ENCODE results near the gene STEAP3. TPM values are rescaled to one million over a fixed set of nuclear protein-coding genes. Genes with fewer than 3 reads are reported as not detected.

The STEAP3 gene
- total RNA-seq, 1 donor from 2014 or later: 0.94 TPM

- no peak for DNase-seq (ENCODE audit: low spot score in 2 of 2, unreplicated experiment in 2 of 2)
- no peak for TF ChIP-seq CTCF (IDR thresholded peaks at IDR 0.05; ENCODE audit: unreplicated experiment)
- Mint-ChIP-seq H3K27ac (no peak overlapping the region), H3K9me3 (no peaks in the 10 kb centered on the region), H3K4me1 (no peaks in the 10 kb centered on the region), H3K27me3 (ENCODE audit: low read depth) (peaks cover 40% of the 10 kb centered on the region), H3K36me3 (no peaks in the 10 kb centered on the region), H3K4me3 (no peak overlapping the region)
These were observed 16.2 kb upstream of the STEAP3 start for GRCh38 chr2:119207447-119207846.

DNA sequence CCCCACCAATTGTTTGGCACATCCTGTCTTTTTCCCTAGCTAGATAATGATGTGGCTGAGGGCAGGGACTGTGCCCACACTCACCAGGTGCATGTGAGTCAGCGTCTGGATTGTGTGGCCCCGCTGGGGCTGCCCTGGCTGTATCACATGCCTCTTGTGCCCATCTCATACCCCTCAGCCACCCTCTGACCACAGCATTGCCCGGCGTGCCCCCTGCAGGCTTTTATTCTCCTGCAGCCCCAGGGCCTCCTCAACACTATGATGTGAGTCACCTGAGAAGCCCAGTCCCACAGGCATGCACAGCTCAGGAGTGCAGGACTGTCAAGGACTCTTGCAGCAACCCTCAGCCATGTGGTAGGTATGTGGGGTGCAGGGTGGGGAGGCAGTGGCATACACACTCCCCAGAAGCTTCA lies 14.8 kb upstream of the STEAP3 start:
- Mint-ChIP-seq H3K4me3 (no peak overlapping the region), H3K4me1 (no peaks in the 10 kb centered on the region), H3K27ac (no peak overlapping the region), H3K27me3 (ENCODE audit: low read depth) (peaks cover 37% of the 10 kb centered on the region), H3K36me3 (no peaks in the 10 kb centered on the region), H3K9me3 (no peaks in the 10 kb centered on the region)
- no peak for TF ChIP-seq CTCF (IDR thresholded peaks at IDR 0.05; ENCODE audit: unreplicated experiment)
- DNase-seq (ENCODE audit: low spot score in 2 of 2, unreplicated experiment in 2 of 2): no peak

GRCh38 chr2:119212139-119212800 lies 11.4 kb upstream of the STEAP3 start:
- no peak for TF ChIP-seq CTCF (IDR thresholded peaks at IDR 0.05; ENCODE audit: unreplicated experiment)
- H3K4me3 Mint-ChIP-seq: no peak overlapping the region
- no peaks in the 10 kb centered on the region for H3K36me3 Mint-ChIP-seq
- H3K27me3 Mint-ChIP-seq (ENCODE audit: low read depth): peaks cover 37% of the 10 kb centered on the region
- H3K9me3 Mint-ChIP-seq: no peaks in the 10 kb centered on the region
- DNase-seq (ENCODE audit: low spot score in 2 of 2, unreplicated experiment in 2 of 2): no peak
- H3K27ac Mint-ChIP-seq: no peak overlapping the region
- no peaks in the 10 kb centered on the region for H3K4me1 Mint-ChIP-seq

DNA sequence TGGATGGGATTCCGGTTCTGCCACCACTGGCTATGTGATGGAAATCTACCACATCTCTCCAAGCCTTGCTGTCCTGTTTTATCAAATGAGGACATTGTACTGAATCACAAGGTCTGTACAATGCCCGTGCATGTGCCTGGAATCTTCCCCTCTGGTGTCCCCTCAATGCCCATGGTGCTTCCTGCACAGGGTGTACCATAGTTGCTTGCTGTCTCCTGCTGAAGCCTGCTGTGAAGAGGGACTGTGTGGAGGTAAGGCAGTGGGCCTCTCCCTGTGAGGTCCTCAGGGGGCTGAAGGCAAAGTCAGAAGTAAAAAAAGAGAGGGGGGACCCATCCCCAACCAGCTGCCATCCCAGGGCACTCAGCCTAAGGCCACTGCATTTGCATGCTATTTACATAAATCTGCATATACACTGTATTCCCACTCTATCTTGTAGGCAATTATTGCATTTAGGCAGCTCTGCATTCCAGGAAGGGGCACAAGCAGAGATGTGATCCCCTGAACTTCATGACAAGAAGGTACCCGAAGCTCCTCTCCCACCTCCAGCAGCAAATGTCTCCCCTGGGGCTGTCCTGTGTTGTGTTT lies 9.1 kb upstream of the STEAP3 start:
- no peak for DNase-seq (ENCODE audit: low spot score in 2 of 2, unreplicated experiment in 2 of 2)
- no peak overlapping the region for H3K27ac Mint-ChIP-seq
- no peak for TF ChIP-seq CTCF (IDR thresholded peaks at IDR 0.05; ENCODE audit: unreplicated experiment)
- no peaks in the 10 kb centered on the region for H3K9me3 Mint-ChIP-seq
- H3K4me3 Mint-ChIP-seq: no peak overlapping the region
- no peaks in the 10 kb centered on the region for H3K36me3 Mint-ChIP-seq
- H3K4me1 Mint-ChIP-seq: peaks cover 9% of the 10 kb centered on the region
- H3K27me3 Mint-ChIP-seq (ENCODE audit: low read depth): peaks cover 21% of the 10 kb centered on the region

GRCh38 chr2:119216994-119217393 lies 6.6 kb upstream of the STEAP3 start:
- no peak for DNase-seq (ENCODE audit: low spot score in 2 of 2, unreplicated experiment in 2 of 2)
- no peak overlapping the region for H3K4me3 Mint-ChIP-seq
- no peaks in the 10 kb centered on the region for H3K9me3 Mint-ChIP-seq
- H3K4me1 Mint-ChIP-seq: peaks cover 11% of the 10 kb centered on the region
- peaks cover 11% of the 10 kb centered on the region for H3K27me3 Mint-ChIP-seq (ENCODE audit: low read depth)
- no peaks in the 10 kb centered on the region for H3K36me3 Mint-ChIP-seq
- TF ChIP-seq CTCF (IDR thresholded peaks at IDR 0.05; ENCODE audit: unreplicated experiment): no peak
- no peak overlapping the region for H3K27ac Mint-ChIP-seq

Measured in mesothelial cell of epicardium (in vitro differentiated cells).